ENCODE data around the gene AMOTL1.

DNA sequence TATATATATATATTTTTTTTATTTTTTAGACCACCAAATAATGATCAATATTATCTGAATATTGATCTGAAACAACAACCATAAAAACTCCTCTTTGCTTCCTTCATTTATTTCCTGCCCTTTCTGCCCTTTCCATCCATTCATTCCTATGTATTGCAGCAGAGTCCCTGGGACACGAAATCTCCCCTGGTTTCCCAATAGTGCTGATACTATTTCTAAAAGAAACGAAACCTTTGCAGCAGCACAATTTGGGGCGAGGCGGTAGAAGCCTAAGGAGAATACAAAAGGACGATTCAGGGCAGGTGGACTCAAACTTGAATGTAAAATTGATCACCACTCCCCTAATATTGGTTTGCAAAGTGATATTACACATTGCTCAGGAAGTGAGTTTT lies 16.9 kb upstream of the AMOTL1 start:
- TF ChIP-seq CTCF (IDR thresholded peaks at IDR 0.05) = no peak
- TF ChIP-seq POLR2A (IDR thresholded peaks at IDR 0.05) = no peak
